ENCODE data around the gene MTSS2. TPM values are rescaled to one million over a fixed set of nuclear protein-coding genes. Genes with fewer than 3 reads are reported as not detected.

MTSS2 gene
- total and polyA plus RNA-seq, 2 of the 4 experiments (the other 2 are of a cell fraction): 9.1 to 86.2 TPM

DNA sequence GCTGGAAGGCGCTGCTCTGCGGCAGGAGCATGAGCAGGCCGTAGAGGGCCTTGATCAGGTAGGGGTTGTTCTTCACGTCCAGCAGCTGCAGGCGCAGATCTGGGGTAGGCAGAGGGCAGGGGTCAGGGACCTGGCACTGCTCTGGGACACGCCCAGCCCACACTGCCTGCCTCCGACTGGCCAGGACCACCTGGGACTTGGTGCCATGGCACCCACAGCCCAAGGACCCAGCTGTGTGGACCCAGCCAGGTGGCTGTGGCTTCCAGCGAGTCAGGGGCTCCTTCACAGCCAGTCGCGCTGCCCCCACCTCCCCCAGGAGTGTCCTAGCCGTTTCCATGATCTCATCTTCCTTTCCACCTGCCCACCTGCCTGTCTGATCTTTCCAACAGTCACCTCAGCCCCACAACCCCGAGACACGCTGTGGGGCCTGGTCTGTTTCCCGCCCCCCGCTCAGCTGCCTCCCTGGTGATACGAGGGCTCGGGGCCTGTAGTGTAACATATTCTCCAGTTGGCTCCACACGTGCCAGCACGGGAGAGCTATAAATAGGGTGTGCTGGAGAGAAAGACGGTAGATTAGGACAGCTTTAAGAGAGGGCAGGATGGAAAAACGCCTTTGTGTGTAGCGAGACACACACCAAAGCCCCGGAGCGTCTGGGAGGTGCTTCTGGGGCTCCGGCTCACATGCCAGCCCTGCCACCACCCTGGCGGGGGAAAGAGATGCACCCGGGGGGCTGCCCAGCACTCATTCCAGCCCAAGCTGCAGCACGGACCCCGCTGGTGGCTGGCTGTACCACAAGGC, 7.2 kb upstream of the MTSS2 start:
- peak overlapping the region; percentile 96 for H2BK5ac ChIP-seq (ENCODE audit: low read depth, low read length, poor library complexity, severe bottlenecking)
- H3K9me3 ChIP-seq (ENCODE audit: control insufficient read depth, insufficient read depth, low read length): no peaks in the 10 kb centered on the region
- peak overlapping the region; percentile 100 for H2AK5ac ChIP-seq (ENCODE audit: low read depth, low read length)
- DNase-seq (no peak), ATAC-seq (ENCODE audit: low read depth) (no peak)
- ChIA-PET CTCF (interaction anchor here (1.1 kb wide), 1 partner anchor 78 kb away, joined by 3 read pairs; no protein-coding TSS in a partner anchor), POLR2A (ENCODE audit: unreplicated experiment) (interaction anchor here (0.8 kb wide), 1 partner anchor 10 kb away, joined by 14 read pairs; no protein-coding TSS in a partner anchor)
- H3K27me3 ChIP-seq (ENCODE audit: control insufficient read depth, insufficient read depth, low read length): no peaks in the 10 kb centered on the region
- TF ChIP-seq BHLHE40 (IDR thresholded peaks at IDR 0.05; ENCODE audit: low read depth, low read length) (peak; percentile 77), MAFK (IDR thresholded peaks at IDR 0.05; ENCODE audit: low read depth, low read length) (no peak)
- peak overlapping the region; percentile 99 for H4K91ac ChIP-seq (ENCODE audit: insufficient read depth, low read depth, low read length)
- dilution Hi-C loops (cut with HindIII; ENCODE audit: low sequenced_read_pairs, unreplicated experiment): no loop called here
- no peaks in the 10 kb centered on the region for H3K36me3 ChIP-seq (ENCODE audit: control insufficient read depth, insufficient read depth, low read length)
- H3K27ac ChIP-seq (ENCODE audit: insufficient read depth, low read length): peak overlapping the region; percentile 87
- H3K4ac ChIP-seq (ENCODE audit: low read depth, low read length): peak overlapping the region; percentile 98
- peak overlapping the region; percentile 73 for H3K18ac ChIP-seq (ENCODE audit: low read depth, low read length)
- H2BK120ac ChIP-seq (ENCODE audit: low read depth, low read length): peak overlapping the region; percentile 99
- H3K9ac ChIP-seq (ENCODE audit: low read depth, low read length): peak overlapping the region; percentile 26; the same call in 1 of the 2 replicates
- H3K23ac ChIP-seq (ENCODE audit: low read depth, low read length): peak overlapping the region; percentile 91
- H2AK9ac ChIP-seq (replicated peaks; ENCODE audit: low read depth, low read length, poor library complexity): peak overlapping the region; percentile 100
- H3K56ac ChIP-seq (ENCODE audit: extremely low read depth, insufficient read depth, low read length): peak overlapping the region; percentile 79
- H2BK20ac ChIP-seq (ENCODE audit: low read depth, low read length): peak overlapping the region; percentile 98
- no TSS peak for BruUV-seq (replicated peaks)
- peaks cover 3 to 58% of the 10 kb centered on the region in 2 experiments; a peak in 3 of 4 replicates for H3K79me1 ChIP-seq (ENCODE audit: low read depth in 1 of 2, low read length in 2 of 2)
- peak overlapping the region; percentile 94 for H2BK15ac ChIP-seq (ENCODE audit: low read depth, low read length)
- H3K4me3 ChIP-seq (ENCODE audit: insufficient read depth, low read depth, low read length): no peak overlapping the region
- H4K8ac ChIP-seq (ENCODE audit: low read depth in 2 of 2, low read length in 2 of 2): peak overlapping the region; percentile 69 to 97
- no peaks in the 10 kb centered on the region for H4K20me1 ChIP-seq (ENCODE audit: insufficient read depth, low read length)
- H3K9me1 ChIP-seq (ENCODE audit: insufficient read depth, low read length): peaks cover 58% of the 10 kb centered on the region
- 74% methylated on average over 15 of the region's 29 CpGs; no CpG with 5 or more reads in 1 of the 2 experiments for WGBS, 2 experiments (ENCODE audit: extremely low coverage in 2 of 2, insufficient read length in 1 of 2)
- in situ Hi-C loops (cut with MboI; ENCODE audit: low sequenced_read_pairs): loop anchor here (25.0 kb wide), 1 partner anchor 669 kb away; the partner anchor contains the start of gene CALB2
- H3K4me1 ChIP-seq (ENCODE audit: control insufficient read depth, insufficient read depth, low read length): peaks cover 59% of the 10 kb centered on the region
- peak overlapping the region; percentile 48 for H4K5ac ChIP-seq (ENCODE audit: low read depth, low read length)
- H3K14ac ChIP-seq (replicated peaks; ENCODE audit: low read depth, low read length): peak overlapping the region; percentile 90
- H2AFZ ChIP-seq (replicated peaks; ENCODE audit: low read length, poor library complexity): peak overlapping the region; percentile 82
- no peak overlapping the region for H3K4me2 ChIP-seq (ENCODE audit: low read depth, low read length)
- intact Hi-C loops (cut with micrococcal nuclease): loop anchor here (2.0 kb wide), 1 partner anchor 14 kb away; no protein-coding TSS in a partner anchor

All from IMR-90 (cell line).